ENCODE measurements around the gene GNG3.
A peak's percentile ranks its signal among the peaks of the same experiment; 100 is the strongest.

Gene GNG3

GRCh38 chr11:62707277-62707861 lies at the start of gene GNG3, which contains the start of gene BSCL2:
Gene GNG3 (plus strand): TSS chr11:62707676. CDS start chr11:62708296, 620 bp downstream.
Gene BSCL2 (minus strand): TSS chr11:62707424. CDS start chr11:62707195, 229 bp downstream.
- H3K27ac ChIP-seq, result peak within 1 kb of the TSS; percentile 93

GRCh38 chr11:62664405-62665074 lies 42.9 kb upstream of the GNG3 start:
- peak overlapping the region; percentile 95 for H3K27ac ChIP-seq
- TF ChIP-seq, protein P1, sequence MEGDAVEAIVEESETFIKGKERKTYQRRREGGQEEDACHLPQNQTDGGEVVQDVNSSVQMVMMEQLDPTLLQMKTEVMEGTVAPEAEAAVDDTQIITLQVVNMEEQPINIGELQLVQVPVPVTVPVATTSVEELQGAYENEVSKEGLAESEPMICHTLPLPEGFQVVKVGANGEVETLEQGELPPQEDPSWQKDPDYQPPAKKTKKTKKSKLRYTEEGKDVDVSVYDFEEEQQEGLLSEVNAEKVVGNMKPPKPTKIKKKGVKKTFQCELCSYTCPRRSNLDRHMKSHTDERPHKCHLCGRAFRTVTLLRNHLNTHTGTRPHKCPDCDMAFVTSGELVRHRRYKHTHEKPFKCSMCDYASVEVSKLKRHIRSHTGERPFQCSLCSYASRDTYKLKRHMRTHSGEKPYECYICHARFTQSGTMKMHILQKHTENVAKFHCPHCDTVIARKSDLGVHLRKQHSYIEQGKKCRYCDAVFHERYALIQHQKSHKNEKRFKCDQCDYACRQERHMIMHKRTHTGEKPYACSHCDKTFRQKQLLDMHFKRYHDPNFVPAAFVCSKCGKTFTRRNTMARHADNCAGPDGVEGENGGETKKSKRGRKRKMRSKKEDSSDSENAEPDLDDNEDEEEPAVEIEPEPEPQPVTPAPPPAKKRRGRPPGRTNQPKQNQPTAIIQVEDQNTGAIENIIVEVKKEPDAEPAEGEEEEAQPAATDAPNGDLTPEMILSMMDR (conservative IDR thresholded peaks at IDR 0.05), result no peak

More at GRCh38 chr11:62707277-62707861, at the start of gene GNG3, which contains the start of gene BSCL2:
- TF ChIP-seq, protein P1 (conservative IDR thresholded peaks at IDR 0.05), result no peak

- H3K27ac ChIP-seq, result peak within 1 kb of the TSS; percentile 95
- TF ChIP-seq, protein P1 (conservative IDR thresholded peaks at IDR 0.05), result no peak
Measured at GRCh38 chr11:62665075-62665598, 42.3 kb upstream of the GNG3 start, which contains the start of the genes C11orf98 and CSKMT. Gene C11orf98 (minus strand): TSS chr11:62665210. CDS start chr11:62665169, 41 bp downstream. Gene CSKMT (plus strand): TSS chr11:62665312. CDS start chr11:62665880, 568 bp downstream.

GRCh38 chr11:62665599-62666258 lies 41.7 kb upstream of the GNG3 start:
- peak overlapping the region; percentile 95 for H3K27ac ChIP-seq
- TF ChIP-seq, protein P1 (conservative IDR thresholded peaks at IDR 0.05), result no peak

- H3K27ac ChIP-seq, result peak overlapping the region; percentile 95
- TF ChIP-seq, protein P1 (conservative IDR thresholded peaks at IDR 0.05), result no peak
Measured at GRCh38 chr11:62666259-62666926, 41.1 kb upstream of the GNG3 start.

GRCh38 chr11:62667460-62667859 lies 40.0 kb upstream of the GNG3 start:
- TF ChIP-seq, protein P1 (conservative IDR thresholded peaks at IDR 0.05), result no peak
- H3K27ac ChIP-seq, result peak overlapping the region; percentile 95

All from VCaP (cell line).